Activated T-cell treated with anti-CD3 and anti-CD28 coated beads for 48 hours (primary cell): ENCODE data around the gene CCNJ.

ENCODE experiments used
- DNase-seq: peaks from one replicate; pipeline ENCODE4 v3.0.0-alpha.2; 2020; ENCODE audit warnings: low read depth

Gene CCNJ

GRCh38 chr10:96056787-96057186 is 13.4 kb downstream of the CCNJ start:
- no peak for DNase-seq

DNA sequence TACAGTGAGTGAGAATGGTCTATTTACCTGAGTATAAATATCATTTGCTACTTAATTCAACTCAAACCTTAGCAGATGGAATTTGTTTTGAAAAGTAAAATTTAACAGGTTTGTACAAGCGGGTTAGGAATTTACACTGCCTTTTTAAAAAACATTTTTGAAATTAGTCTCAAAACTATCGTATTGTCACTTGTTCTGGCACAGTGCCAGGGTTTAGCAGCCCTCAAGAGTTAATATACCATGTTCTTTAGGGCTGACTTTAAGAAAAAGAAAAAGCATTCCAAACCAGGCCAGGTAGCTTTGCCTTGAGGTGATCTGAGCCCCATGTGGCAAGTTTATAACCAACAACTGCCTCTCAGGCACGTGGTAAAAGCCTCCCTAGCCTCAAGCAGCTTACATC is 17.8 kb downstream of the CCNJ start:
- DNase-seq: no peak

- DNase-seq: no peak
These were observed 29.3 kb downstream of the CCNJ start for GRCh38 chr10:96072674-96073073.

GRCh38 chr10:96073722-96074121 is 30.3 kb downstream of the CCNJ start:
- DNase-seq: no peak

GRCh38 chr10:96074776-96075175 is 31.4 kb downstream of the CCNJ start:
- no peak for DNase-seq

DNA sequence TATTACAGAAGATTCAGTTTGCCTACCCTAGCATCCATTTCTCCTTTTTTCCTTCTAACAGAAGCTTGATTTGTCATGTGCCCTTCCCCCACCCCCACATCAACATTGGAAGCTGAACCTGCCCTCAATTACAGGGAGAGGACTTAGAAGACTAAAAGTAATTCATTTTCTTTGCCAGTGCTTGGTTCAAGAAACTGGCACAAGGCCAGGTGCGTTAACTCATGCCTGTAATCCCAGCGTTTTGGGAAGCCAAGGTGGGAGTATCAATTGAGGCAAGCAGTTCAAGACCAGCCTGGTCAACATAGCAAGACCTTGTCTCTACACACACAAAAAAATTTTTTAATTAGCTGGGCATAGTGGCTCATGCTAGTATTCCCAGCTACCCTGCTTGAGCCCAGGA is 32.6 kb downstream of the CCNJ start:
- no peak for DNase-seq

GRCh38 chr10:96077156-96077555 is 33.8 kb downstream of the CCNJ start:
- no peak for DNase-seq

DNA sequence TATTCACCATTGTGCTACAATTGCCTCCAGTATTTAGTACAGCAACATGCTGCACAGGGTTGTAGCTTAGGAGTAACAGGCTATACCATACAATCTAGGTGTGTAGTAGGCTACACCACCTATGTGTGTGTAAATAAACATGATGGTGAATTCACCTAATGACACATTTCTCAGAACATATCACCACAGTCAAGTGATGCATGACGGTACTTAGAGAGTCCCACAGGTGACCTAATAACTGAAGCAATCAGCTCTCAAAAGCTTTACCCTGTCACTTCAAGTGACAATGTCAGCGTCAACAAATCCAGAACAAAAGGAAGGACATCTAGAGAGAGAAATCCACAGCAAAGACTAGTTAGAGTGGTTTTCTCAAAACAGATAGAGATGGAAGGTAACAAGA is 38.8 kb downstream of the CCNJ start:
- no peak for DNase-seq

DNA sequence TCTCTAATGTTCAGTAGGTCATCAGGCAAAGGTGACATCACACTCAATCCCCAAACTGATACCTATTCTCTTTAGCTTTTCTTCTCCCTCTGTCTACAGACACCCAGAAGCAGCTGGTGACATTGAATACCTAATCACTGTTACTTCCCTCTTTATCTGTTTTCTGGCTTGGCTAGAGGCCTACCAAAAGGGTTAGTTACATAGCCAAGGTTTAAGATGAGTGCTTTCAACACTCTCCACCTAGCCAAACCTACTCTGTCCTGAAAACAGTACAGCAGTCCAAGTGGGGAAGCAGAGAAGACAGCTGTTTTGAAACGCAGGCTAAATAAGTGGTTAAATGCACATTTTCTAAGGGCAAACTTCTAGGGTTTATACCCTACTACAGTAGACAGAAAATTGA is 39.4 kb downstream of the CCNJ start:
- DNase-seq: no peak

DNA sequence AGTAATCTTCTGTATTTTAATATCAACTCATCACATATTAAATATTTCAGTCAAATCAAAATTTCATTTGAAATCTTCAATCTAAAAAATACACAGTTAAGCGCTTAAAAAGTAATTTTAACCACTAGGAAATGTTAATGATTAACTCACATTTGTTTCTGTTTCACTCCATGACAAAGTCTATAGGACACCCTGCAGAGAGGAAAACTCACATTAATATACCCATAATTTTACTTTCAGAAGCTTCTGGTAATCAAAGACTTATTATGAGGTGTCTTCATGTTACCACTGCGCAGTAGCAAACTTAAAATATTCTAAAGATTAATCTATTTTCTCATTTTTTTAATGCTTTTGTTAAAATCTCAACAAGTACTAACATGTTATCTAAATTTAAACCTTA is 45.7 kb downstream of the CCNJ start:
- no peak for DNase-seq

DNA sequence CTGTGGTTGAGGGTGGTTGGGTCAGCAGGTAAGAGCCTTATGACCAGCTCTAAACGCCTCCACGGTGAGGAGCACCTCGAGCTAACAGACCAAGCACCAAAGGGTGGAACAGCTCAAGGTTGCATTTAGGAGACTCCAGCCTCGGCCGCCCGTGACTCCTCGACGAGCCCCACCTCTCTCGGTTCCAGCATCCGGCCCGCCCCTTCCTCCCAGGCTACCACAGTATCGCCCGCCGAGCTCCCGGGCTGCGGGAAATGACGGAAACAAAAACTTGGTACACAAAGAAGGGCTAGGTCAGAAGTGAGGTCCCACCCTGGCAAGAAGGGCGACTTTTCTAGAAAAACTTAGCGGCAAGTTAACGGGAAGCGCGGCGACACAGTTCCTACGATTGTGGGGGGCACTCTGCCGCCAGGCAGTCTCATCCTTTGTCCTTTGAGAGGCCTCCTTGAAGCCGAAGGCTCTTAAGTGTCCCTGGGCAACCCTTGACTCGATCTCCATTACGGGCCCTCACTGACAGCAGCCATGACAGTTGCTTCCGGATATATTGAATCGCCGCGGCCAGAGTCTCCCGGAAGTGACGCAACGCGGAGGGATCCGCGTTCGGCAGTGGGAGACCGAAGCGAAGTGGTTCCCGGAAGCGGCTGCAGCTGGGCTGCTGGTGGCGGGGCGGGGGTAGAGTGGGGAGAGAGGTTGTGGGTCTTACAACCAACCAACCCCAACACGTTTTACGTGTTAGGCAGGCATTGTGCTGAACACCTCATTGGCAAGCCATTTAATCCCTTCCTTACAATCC is 46.5 kb downstream of the CCNJ start:
- peak; percentile 89 for DNase-seq

GRCh38 chr10:96090463-96090800 is 47.0 kb downstream of the CCNJ start:
- DNase-seq: no peak

GRCh38 chr10:96092999-96093767 is 49.8 kb downstream of the CCNJ start:
- DNase-seq: no peak

DNA sequence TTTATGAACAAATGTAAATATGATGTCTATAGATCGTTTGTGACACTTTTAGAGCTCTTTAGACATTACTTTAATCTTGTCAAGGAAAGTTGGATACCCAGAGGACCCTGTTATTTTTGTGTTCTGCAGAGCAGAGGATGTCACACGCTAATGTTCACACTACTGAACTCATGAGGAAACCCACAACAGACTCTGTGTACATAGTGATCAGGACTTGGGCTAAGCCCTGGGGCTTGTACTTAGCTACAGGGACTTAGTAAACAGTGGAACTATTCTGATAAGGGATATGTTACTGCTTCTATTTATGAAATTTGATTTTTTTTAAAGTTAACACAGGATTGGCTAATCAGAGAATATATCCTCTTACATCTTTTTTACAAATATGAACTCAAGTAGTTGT is 50.6 kb downstream of the CCNJ start:
- DNase-seq: no peak

DNA sequence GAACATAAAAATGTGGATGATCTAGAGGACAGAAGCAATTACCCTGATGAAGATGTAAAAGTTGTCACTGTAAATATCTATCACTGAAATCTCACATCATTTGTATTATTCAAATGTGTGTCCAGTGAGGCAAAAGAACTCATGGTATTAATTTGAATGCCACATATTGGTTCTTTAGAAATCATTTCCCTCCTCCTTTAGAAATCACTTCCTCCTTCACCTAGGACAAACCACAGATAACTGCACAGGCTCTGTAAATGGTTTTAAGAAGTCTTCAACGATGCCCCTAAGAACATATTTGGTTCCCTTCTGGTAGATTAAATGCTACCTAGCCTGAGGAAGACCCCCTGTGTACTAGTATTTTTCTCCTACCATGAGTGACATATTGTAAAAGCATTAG is 53.6 kb downstream of the CCNJ start:
- no peak for DNase-seq

GRCh38 chr10:96097865-96098264 is 54.5 kb downstream of the CCNJ start:
- no peak for DNase-seq

- no peak for DNase-seq
These were observed 64.2 kb downstream of the CCNJ start for GRCh38 chr10:96107623-96108038.
